GM18873 (cell line): ENCODE results near the gene ANKRD44.

Source experiments
- ATAC-seq: cut with Tn5 transposase; IDR thresholded peaks from one replicate; pipeline ENCODE4 v1.9.1; 2021; ENCODE audit warnings: mild to moderate bottlenecking, moderate library complexity, moderate number of reproducible peaks; ENCODE audit not compliant: unreplicated experiment, low FRiP score

ANKRD44 gene

DNA sequence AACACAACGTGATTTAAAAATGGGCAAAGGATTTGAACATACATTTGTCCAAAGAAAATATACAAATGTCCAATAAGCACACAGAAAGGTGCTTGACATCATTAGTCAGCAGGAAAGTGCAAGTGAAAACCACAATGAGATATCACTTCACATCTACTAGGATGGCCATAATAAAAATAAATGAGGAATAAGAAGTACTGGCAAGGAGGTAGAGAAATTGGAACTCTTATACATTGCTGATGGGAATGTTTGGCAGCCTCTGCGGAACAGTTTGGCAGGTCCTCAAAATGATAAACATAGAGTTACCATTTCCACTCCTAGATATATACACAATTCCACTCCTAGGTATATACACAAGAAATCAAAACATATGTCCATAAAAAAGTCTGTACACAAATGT is 333.1 kb downstream of the ANKRD44 start:
- no peak for ATAC-seq

DNA sequence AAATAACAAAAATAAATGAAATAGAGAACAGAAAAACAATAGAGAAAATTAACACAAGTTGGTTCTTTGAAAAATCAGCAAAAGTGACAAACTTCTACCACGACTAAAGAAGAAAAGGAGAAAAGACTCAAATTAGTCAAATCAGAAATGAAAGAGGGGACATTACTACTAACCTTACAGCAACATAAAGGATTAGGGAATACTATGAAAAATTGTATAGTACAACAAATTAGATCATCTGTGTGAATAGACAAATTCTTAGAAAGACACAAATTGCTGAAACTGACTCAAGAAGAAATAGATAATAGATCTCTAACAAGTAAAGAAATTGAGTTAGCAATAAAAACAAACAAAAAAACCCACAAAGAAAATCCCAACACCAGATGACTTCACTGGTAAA is 335.6 kb downstream of the ANKRD44 start:
- ATAC-seq = no peak

DNA sequence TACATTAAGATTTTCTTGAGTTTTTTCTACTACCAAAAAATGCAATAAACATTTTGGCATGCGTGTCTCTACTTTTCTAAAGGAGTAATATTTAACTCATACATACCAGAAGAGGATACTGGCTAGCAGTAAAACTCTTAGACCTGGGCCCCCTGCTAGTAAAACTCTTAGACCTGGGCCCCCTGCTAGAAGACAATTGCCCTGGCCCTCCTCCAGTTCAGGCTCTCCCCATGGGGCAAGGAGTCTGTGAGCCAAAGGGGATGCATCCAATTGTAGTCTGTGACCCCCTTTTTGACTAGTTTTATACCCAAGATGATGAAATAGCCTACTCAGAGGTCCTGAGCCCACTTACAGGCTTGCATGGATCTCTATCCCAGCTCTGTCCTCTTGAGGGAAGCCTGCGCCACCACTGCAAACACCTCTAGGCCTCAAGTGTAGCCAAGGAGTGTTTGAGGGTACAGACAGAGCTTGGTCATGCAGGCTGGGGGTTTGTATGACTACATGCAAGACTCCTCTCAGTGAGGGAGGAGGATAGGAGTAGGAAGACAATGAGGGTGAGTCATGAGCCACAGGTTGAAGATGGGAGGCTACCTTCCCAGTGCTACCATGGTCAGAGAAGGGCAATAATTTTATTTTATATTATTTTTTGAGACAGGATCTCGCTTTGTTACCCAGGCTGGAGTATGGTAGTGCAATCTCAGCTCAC is 338.9 kb downstream of the ANKRD44 start:
- no peak for ATAC-seq

DNA sequence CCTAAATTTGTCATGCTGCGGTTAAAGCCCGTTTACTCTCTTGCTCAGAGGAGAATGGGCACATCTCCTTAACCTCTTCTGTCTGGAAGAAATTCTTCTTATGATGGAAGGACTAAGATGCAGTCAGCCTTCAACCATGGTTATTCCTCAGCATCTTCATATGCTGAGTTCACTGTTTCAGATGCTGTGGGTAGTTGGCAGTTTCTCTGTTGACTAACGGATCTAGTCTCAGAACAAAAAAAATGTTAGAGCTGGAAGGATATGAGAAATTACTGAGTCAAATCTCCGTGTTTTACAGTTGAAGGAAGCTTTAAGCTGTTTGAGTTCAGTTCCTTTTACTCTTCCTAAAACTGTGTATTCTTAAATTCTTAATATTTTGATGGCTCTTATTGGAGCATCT is 340.5 kb downstream of the ANKRD44 start:
- no peak for ATAC-seq

- ATAC-seq = no peak
Measured at GRCh38 chr2:196968516-196968915, 342.1 kb downstream of the ANKRD44 start.

GRCh38 chr2:196967775-196968174 is 342.8 kb downstream of the ANKRD44 start:
- ATAC-seq = no peak

GRCh38 chr2:196967116-196967515 is 343.5 kb downstream of the ANKRD44 start:
- ATAC-seq = no peak

DNA sequence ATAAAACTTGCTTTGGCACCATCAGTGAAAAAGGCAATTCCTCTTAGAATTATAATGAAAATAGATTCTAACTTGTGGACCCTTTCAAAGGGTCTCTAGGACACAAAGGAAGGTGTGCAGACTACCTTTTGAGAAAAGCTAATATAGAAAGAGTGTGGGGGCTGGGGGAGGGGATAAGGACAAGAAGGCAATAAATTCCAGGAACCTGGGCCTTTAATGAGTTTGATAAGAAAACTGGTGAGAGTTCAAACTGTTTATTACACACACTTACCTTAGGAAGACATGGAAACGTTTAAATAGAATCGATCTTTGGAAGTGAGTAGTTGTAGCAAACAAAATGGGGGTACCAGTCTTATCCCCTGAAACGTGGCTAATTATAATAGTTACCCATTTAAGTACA is 344.5 kb downstream of the ANKRD44 start:
- no peak for ATAC-seq

DNA sequence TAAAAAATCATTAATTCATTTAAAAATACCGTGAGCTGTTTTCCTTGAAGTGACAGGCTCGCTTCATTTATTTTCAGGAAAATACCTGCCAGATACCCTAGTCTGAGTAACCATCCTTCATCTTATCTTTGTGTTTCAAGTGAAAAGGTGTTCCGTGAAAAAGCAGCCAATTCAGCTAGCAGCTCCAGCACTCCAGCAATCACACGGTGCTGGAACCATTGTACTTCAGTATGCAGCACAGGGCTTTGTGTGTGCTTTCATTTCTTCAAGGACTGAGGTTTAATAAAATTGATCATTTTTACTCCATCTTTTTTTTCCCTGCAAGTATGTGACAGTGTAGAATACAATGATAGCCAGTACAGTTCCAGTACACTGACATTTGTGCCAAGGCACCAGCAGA is 344.9 kb downstream of the ANKRD44 start:
- ATAC-seq = no peak

DNA sequence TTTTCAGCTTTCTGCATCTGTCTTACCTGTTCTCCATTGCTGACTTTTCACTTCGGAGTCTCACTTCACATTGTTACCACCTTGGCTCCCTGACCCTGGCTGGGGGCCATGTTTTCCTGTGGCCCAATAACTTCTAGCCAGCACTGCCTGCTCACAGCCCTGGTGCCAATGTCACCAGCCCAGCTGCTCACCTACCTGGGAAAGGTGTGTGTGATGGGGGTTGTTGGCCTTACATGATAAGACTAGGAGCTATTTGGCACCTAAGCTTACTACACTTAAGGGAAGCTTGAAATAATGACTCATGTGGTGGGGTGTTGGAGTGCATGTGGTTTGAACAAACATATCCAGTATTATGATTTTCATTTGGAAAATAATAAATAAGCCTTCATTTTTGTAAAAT is 346.6 kb downstream of the ANKRD44 start:
- no peak for ATAC-seq

GRCh38 chr2:196963043-196963442 is 347.5 kb downstream of the ANKRD44 start:
- ATAC-seq = no peak

DNA sequence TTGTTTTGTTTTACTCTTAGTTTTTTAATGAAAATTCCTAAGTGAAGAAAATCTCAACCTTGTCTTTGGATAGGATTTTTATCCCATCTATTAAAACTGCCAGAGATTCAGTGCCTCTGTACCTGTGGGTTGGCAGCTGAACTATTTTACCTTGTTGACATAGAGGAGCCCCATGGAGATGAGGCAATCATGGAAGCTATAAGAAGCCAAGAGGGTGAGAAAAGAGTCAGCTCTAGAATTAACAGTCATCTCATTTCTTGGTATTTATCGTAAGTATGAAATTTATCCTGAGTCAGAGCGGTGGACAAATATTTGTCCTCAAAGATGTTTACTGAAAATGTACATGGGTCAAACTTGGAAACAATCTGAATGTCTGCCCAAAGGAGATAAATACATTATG is 348.3 kb downstream of the ANKRD44 start:
- ATAC-seq = no peak

DNA sequence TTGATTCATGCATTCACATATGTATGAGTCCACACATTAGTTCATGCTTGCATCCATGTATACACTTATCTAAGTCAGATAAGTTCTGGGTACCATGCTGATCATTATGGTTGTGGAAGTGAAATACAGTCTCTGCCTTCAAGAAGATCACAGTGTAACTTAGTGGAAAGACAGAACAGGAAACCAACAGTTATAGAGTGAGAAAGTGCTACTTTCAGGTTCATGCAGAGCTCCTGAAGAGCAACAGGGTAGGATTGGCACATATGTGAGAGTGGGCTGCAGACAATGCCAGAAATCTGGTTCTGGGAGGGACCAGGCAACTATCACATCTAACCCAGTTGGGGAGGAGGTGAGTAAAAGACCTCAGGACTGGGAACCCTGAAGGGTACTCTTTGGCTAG is 348.7 kb downstream of the ANKRD44 start:
- ATAC-seq = peak; percentile 98

GRCh38 chr2:196959734-196960338 is 350.7 kb downstream of the ANKRD44 start:
- no peak for ATAC-seq

DNA sequence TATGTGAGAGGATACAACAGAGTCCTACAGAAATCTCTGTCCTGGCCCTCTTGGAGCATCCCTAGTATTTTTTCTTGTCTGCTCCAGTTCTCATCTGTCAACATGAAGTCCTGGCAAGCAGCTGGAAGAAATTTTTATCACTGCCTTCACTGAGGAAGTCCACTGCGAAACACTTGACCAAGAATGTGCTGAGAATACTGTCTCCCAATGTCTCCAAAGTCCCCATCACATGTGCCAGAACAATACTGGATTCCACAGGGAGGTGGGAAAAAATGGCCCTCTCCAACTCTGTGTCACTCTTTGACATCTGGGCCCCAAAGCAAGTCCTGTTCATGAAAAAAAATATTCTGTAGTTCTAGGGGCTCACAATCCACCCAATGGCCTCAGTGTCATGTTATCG is 351.3 kb downstream of the ANKRD44 start:
- no peak for ATAC-seq

DNA sequence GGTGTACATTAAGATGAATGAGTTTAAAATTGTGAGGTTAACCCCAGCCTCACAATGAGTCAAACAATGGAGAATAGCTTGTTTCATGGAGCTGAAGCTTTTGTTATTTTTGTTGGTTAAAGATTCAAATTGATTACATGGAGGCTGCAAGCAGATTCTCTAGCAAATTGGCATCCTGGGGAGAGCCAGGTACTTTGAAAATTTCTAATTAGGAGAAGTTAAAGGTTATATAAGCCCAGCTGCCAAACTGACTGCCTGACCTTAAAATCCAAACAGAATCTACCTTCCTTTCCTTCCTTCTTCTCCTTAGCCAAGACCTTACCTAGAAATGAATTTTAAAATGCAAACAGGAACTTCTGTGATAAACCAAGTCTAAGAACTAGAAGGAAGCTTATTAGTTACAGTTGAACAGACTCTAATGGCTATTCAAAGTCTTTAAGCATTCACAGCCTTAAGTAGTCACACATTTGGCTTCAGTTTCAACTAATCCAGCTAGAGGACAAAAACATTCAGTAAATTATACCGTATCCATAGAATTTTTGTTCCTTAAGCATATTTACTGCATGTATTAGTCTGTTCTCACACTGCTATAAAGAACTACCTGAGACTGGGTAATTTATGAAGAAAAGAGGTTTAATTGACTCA is 352.6 kb downstream of the ANKRD44 start:
- no peak for ATAC-seq

GRCh38 chr2:196957442-196957841 is 353.1 kb downstream of the ANKRD44 start:
- no peak for ATAC-seq

GRCh38 chr2:196956069-196956468 is 354.5 kb downstream of the ANKRD44 start:
- ATAC-seq = no peak

DNA sequence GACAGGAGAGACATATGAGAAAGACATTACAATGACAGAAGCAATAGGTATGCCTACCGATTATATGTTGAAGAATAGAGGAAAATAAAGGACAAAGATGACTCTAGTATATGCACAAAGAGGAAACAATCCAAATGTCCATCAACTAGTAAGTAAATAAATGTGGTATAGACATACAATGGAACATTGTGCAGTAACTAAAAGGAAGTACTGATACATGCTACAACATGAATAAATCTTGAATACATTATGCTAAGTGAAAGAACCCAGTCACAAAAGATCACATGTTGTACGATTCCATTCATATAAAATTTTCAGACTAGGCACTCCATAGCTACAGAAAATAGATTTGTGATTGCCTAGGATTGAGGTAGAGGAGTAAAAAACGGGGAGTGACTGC is 355.5 kb downstream of the ANKRD44 start:
- no peak for ATAC-seq

GRCh38 chr2:196954001-196954400 is 356.6 kb downstream of the ANKRD44 start:
- no peak for ATAC-seq

DNA sequence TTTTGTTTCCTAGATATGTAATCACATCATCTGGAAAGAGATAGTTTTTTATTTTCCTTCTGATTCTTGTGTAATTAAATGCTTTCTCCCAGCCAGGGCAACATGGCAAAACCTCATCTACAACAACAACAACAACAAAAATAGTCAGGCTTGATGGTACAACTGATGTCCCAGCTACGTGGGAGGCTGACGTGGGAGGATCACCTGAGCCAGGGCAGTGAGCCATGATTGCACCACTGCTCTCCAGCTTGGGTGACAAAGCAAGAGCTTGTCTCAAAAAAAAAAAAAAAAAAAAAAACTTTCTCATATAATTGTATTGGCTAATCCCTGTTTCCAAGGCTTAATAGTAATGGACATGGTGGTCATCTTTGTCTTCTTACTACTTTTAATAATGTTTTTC is 357.6 kb downstream of the ANKRD44 start:
- no peak for ATAC-seq

DNA sequence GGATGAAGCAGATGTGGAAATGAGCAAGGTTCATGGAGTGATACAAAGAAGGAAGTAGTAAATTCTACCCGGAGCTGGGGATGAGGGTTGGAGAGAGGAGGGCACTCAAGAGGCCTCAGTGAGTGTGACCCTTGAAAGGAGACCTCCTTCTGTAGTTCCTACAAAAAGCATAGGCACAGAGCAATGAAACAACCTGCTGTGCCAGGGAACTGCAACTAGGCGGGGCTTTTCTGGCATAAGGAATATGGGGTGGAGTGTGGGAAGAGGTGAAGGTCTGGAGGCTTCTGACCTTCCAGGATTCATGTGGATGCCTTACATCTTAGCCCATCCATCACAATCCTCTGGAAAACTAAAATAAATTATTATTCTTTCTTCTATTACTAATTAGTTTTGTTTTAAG is 358.6 kb downstream of the ANKRD44 start:
- ATAC-seq = no peak
